ENCODE data around the gene TM4SF18. TPM values are rescaled to one million over a fixed set of nuclear protein-coding genes. Genes with fewer than 3 reads are reported as not detected.
"Not testable (repeated sequence)": the region's sequence is repeated elsewhere in the genome, so short reads cannot be mapped to it uniquely, and the experiment has no call there.

The TM4SF18 gene
- not detected in 2 replicates for total RNA-seq

GRCh38 chr3:149333176-149333859, at the start of gene TM4SF18:
TM4SF18 (minus strand) TSS chr3:149333636; CDS start chr3:149333382, 254 bp downstream.
- Mint-ChIP-seq H3K36me3 (ENCODE audit: low read depth) (no peaks in the 10 kb centered on the region), H3K9me3 (no peaks in the 10 kb centered on the region), H3K27me3 (ENCODE audit: low read depth) (peaks cover 21% of the 10 kb centered on the region), H3K4me1 (ENCODE audit: low read depth) (no peaks in the 10 kb centered on the region), H3K4me3 (ENCODE audit: low read depth) (no peak within 1 kb of the TSS), H3K27ac (no peak within 1 kb of the TSS)
- DNase-seq (ENCODE audit: low spot score): no peak
- intact Hi-C loops (cut with micrococcal nuclease): no loop called here

GRCh38 chr3:149382518-149382917, 49.1 kb upstream of the TM4SF18 start:
- no peak overlapping the region for H3K4me3 Mint-ChIP-seq (ENCODE audit: low read depth)
- intact Hi-C loops (cut with micrococcal nuclease): no loop called here
- no peak for DNase-seq (ENCODE audit: low spot score)
- H3K27ac Mint-ChIP-seq: no peak overlapping the region
- no peaks in the 10 kb centered on the region for H3K4me1 Mint-ChIP-seq (ENCODE audit: low read depth)
- H3K27me3 Mint-ChIP-seq (ENCODE audit: low read depth): no peaks in the 10 kb centered on the region
- no peaks in the 10 kb centered on the region for H3K9me3 Mint-ChIP-seq
- no peaks in the 10 kb centered on the region for H3K36me3 Mint-ChIP-seq (ENCODE audit: low read depth)

- intact Hi-C loops (cut with micrococcal nuclease): no loop called here
- H3K36me3 Mint-ChIP-seq (ENCODE audit: low read depth): no peaks in the 10 kb centered on the region
- no peaks in the 10 kb centered on the region for H3K9me3 Mint-ChIP-seq
- no peaks in the 10 kb centered on the region for H3K4me1 Mint-ChIP-seq (ENCODE audit: low read depth)
- no peak overlapping the region for H3K27ac Mint-ChIP-seq
- H3K27me3 Mint-ChIP-seq (ENCODE audit: low read depth): peaks cover under 1% of the 10 kb centered on the region
- no peak overlapping the region for H3K4me3 Mint-ChIP-seq (ENCODE audit: low read depth)
- DNase-seq (ENCODE audit: low spot score): no peak
Observed at GRCh38 chr3:149382101-149382467, 48.6 kb upstream of the TM4SF18 start.

GRCh38 chr3:149381173-149382100, 48.0 kb upstream of the TM4SF18 start:
- H3K27ac Mint-ChIP-seq: no peak overlapping the region

GRCh38 chr3:149380220-149380619, 46.8 kb upstream of the TM4SF18 start:
- H3K4me3 Mint-ChIP-seq (ENCODE audit: low read depth); H3K27me3 Mint-ChIP-seq (ENCODE audit: low read depth); H3K9me3 Mint-ChIP-seq; H3K27ac Mint-ChIP-seq; intact Hi-C loops (cut with micrococcal nuclease); H3K4me1 Mint-ChIP-seq (ENCODE audit: low read depth); H3K36me3 Mint-ChIP-seq (ENCODE audit: low read depth); DNase-seq (ENCODE audit: low spot score): not testable (repeated sequence)

More at GRCh38 chr3:149381173-149382100, 48.0 kb upstream of the TM4SF18 start:
- no peak for DNase-seq (ENCODE audit: low spot score)
- intact Hi-C loops (cut with micrococcal nuclease): no loop called here
- no peak overlapping the region for H3K4me3 Mint-ChIP-seq (ENCODE audit: low read depth)
- no peaks in the 10 kb centered on the region for H3K36me3 Mint-ChIP-seq (ENCODE audit: low read depth)
- no peaks in the 10 kb centered on the region for H3K9me3 Mint-ChIP-seq
- H3K27me3 Mint-ChIP-seq (ENCODE audit: low read depth): peaks cover 4% of the 10 kb centered on the region
- no peaks in the 10 kb centered on the region for H3K4me1 Mint-ChIP-seq (ENCODE audit: low read depth)

GRCh38 chr3:149378478-149379309, 45.3 kb upstream of the TM4SF18 start:
- no peak for DNase-seq (ENCODE audit: low spot score)
- H3K36me3 Mint-ChIP-seq (ENCODE audit: low read depth): no peaks in the 10 kb centered on the region
- intact Hi-C loops (cut with micrococcal nuclease): no loop called here

GRCh38 chr3:149377408-149378364, 44.2 kb upstream of the TM4SF18 start, which contains the start of gene TM4SF1:
TM4SF1 (minus strand) TSS chr3:149377649; CDS start chr3:149377547, 102 bp downstream.
- Mint-ChIP-seq H3K27ac (no peak within 1 kb of the TSS), H3K4me3 (ENCODE audit: low read depth) (no peak within 1 kb of the TSS), H3K9me3 (no peaks in the 10 kb centered on the region), H3K4me1 (ENCODE audit: low read depth) (no peaks in the 10 kb centered on the region), H3K27me3 (ENCODE audit: low read depth) (peaks cover 13% of the 10 kb centered on the region), H3K36me3 (ENCODE audit: low read depth) (no peaks in the 10 kb centered on the region)
- DNase-seq (ENCODE audit: low spot score): no peak
- intact Hi-C loops (cut with micrococcal nuclease): no loop called here

More at GRCh38 chr3:149378478-149379309, 45.3 kb upstream of the TM4SF18 start:
- no peak overlapping the region for H3K4me3 Mint-ChIP-seq (ENCODE audit: low read depth)
- no peaks in the 10 kb centered on the region for H3K9me3 Mint-ChIP-seq
- no peak overlapping the region for H3K27ac Mint-ChIP-seq
- no peaks in the 10 kb centered on the region for H3K4me1 Mint-ChIP-seq (ENCODE audit: low read depth)
- H3K27me3 Mint-ChIP-seq (ENCODE audit: low read depth): peaks cover 8% of the 10 kb centered on the region

- Mint-ChIP-seq H3K4me3 (ENCODE audit: low read depth) (no peak overlapping the region), H3K27ac (no peak overlapping the region), H3K9me3 (no peaks in the 10 kb centered on the region), H3K36me3 (ENCODE audit: low read depth) (no peaks in the 10 kb centered on the region), H3K27me3 (ENCODE audit: low read depth) (peaks cover 14% of the 10 kb centered on the region), H3K4me1 (ENCODE audit: low read depth) (no peaks in the 10 kb centered on the region)
- DNase-seq (ENCODE audit: low spot score): no peak
- intact Hi-C loops (cut with micrococcal nuclease): no loop called here
Observed at GRCh38 chr3:149376718-149377407, 43.4 kb upstream of the TM4SF18 start.

- H3K27me3 Mint-ChIP-seq (ENCODE audit: low read depth): peaks cover 20% of the 10 kb centered on the region
- H3K4me1 Mint-ChIP-seq (ENCODE audit: low read depth): no peaks in the 10 kb centered on the region
- H3K36me3 Mint-ChIP-seq (ENCODE audit: low read depth): no peaks in the 10 kb centered on the region
- no peaks in the 10 kb centered on the region for H3K9me3 Mint-ChIP-seq
- H3K4me3 Mint-ChIP-seq (ENCODE audit: low read depth): no peak overlapping the region
- H3K27ac Mint-ChIP-seq: no peak overlapping the region
- intact Hi-C loops (cut with micrococcal nuclease): no loop called here
- no peak for DNase-seq (ENCODE audit: low spot score)
Observed at GRCh38 chr3:149375501-149376196, 42.2 kb upstream of the TM4SF18 start.

GRCh38 chr3:149374793-149375500, 41.5 kb upstream of the TM4SF18 start:
- Mint-ChIP-seq H3K27me3 (ENCODE audit: low read depth) (peaks cover 20% of the 10 kb centered on the region), H3K4me1 (ENCODE audit: low read depth) (no peaks in the 10 kb centered on the region), H3K36me3 (ENCODE audit: low read depth) (no peaks in the 10 kb centered on the region), H3K27ac (no peak overlapping the region), H3K4me3 (ENCODE audit: low read depth) (no peak overlapping the region), H3K9me3 (no peaks in the 10 kb centered on the region)
- intact Hi-C loops (cut with micrococcal nuclease): no loop called here
- DNase-seq (ENCODE audit: low spot score): no peak

Data from activated T-helper 2 cell treated with anti-CD3 and anti-CD28 coated beads, Interferon-gamma antibody, Interleukin-2, Interleukin-4, amounts not matched to agents 10 μg/mL and 5 μg/mL and 100 μg/mL, durations not matched to agents 14 hours and 24 hours and 36 hours (primary cell).